Keratinocyte (primary cell): ENCODE data around the gene C11orf86. TPM values are rescaled to one million over a fixed set of nuclear protein-coding genes. Genes with fewer than 3 reads are reported as not detected.

Source experiments
- DNase-seq: peaks from one replicate; pipeline ENCODE4 v3.0.0-alpha.2; 2011; ENCODE audit warnings: low read depth, missing footprints, low spot score
- FAIRE-seq: peaks from 2 replicates; lab custom pipeline; 2011; peaks lifted over from hg19 to GRCh38; lab: Jason Lieb, UNC
- H2AFZ ChIP-seq: 2 replicates; pipeline ENCODE4 v1.6.0; 2012; ENCODE audit warnings: low read length, control low read depth, inconsistent platforms; ENCODE audit not compliant: control insufficient read depth
- H3K27ac ChIP-seq: 2 replicates; pipeline ENCODE4 v1.5.1; 2011; ENCODE audit warnings: low read length; ENCODE audit not compliant: control insufficient read depth, insufficient read depth
- H3K27me3 ChIP-seq: 3 replicates; pipeline ENCODE4 v1.6.0; 2011; ENCODE audit warnings: low read length; ENCODE audit not compliant: control insufficient read depth, insufficient read depth; ENCODE audit errors: extremely low read depth
- H3K36me3 ChIP-seq, 2 experiments: 2 replicates in 1 of 2; 3 replicates in 1 of 2; pipeline ENCODE4 v1.5.1; 2011; ENCODE audit warnings: low read length in 2 of 2, mild to moderate bottlenecking in 1 of 2; ENCODE audit not compliant: control insufficient read depth in 2 of 2, insufficient read depth in 2 of 2; ENCODE audit errors: extremely low read depth in 1 of 2
- H3K4me1 ChIP-seq: 3 replicates; pipeline ENCODE4 v1.5.1; 2011; ENCODE audit warnings: low read length; ENCODE audit not compliant: control insufficient read depth, insufficient read depth; ENCODE audit errors: extremely low read depth
- H3K4me2 ChIP-seq: 3 replicates; pipeline ENCODE4 v1.6.0; 2011; ENCODE audit warnings: low read depth, low read length; ENCODE audit not compliant: control insufficient read depth, insufficient read depth; ENCODE audit errors: extremely low read depth
- H3K4me3 ChIP-seq, 3 experiments: fragments of 200-600 bp in 1 of 3; sonication (generic) in 1 of 3; 2 replicates in 2 of 3; 3 replicates in 1 of 3; pipeline ENCODE4 v1.5.1; 2011 to 2016; ENCODE audit warnings: low read length in 3 of 3, mild to moderate bottlenecking in 3 of 3, control low read depth in 2 of 3, inconsistent platforms in 1 of 3, low read depth in 1 of 3, mixed read lengths in 1 of 3, mixed run types in 1 of 3, moderate library complexity in 1 of 3; ENCODE audit not compliant: control insufficient read depth in 2 of 3, insufficient read depth in 2 of 3; ENCODE audit errors: extremely low read depth in 1 of 3
- H3K79me2 ChIP-seq: 2 replicates; pipeline ENCODE4 v1.6.0; 2012; ENCODE audit warnings: low read length; ENCODE audit not compliant: control insufficient read depth, insufficient read depth
- H3K9ac ChIP-seq: 3 replicates; pipeline ENCODE4 v1.6.0; 2011; ENCODE audit warnings: low read length; ENCODE audit not compliant: control insufficient read depth, insufficient read depth; ENCODE audit errors: extremely low read depth
- H3K9me1 ChIP-seq: 3 replicates; pipeline ENCODE4 v1.6.0; 2011; ENCODE audit warnings: low read length; ENCODE audit not compliant: control insufficient read depth, insufficient read depth; ENCODE audit errors: extremely low read depth
- H3K9me3 ChIP-seq: 2 replicates; pipeline ENCODE4 v1.5.1; 2012; ENCODE audit warnings: low read depth, low read length; ENCODE audit not compliant: control insufficient read depth
- H4K20me1 ChIP-seq: 3 replicates; pipeline ENCODE4 v1.6.0; 2011; ENCODE audit warnings: low read length; ENCODE audit not compliant: control insufficient read depth, insufficient read depth; ENCODE audit errors: extremely low read depth
- EZH2 ChIP-seq: IDR thresholded peaks from one replicate; pipeline ENCODE4 v1.6.1; 2012; ENCODE audit warnings: inconsistent platforms, mild to moderate bottlenecking, low read length, moderate library complexity
- dilution Hi-C: fragments of 300-500 bp; cut with MboI; formaldehyde crosslinking; loops from one replicate; pipeline ENCODE4 v1.7.0; 2020; ENCODE audit warnings: low sequenced_read_pairs; ENCODE audit not compliant: extremely low pct_ligation_motif_present
- polyA plus RNA-seq, 5 experiments: library from polyadenylated mRNA; depleted of rRNA in 3 of 5; stranded (reverse) in 3 of 5; stranded (forward) in 1 of 5; unstranded in 1 of 5; fragments of >200 nt; gene quantifications; 1 replicate in 1 of 5; 2 replicates in 3 of 5; 3 replicates in 1 of 5; pipeline versions ENCODE4 v1.2.1 to v1.2.3, GENCODE V29; 2011 to 2012; ENCODE audit warnings: missing spikeins in 2 of 5, low read depth in 1 of 5, low replicate concordance in 1 of 5
- TF ChIP-seq, protein P1 (sequence below), 3 experiments: IDR thresholded peaks in 1 of 3; conservative IDR thresholded peaks in 1 of 3; optimal IDR thresholded peaks in 1 of 3; 2 replicates in 2 of 3; 3 replicates in 1 of 3; pipeline versions ENCODE3 to v1.5.1; 2011; ENCODE audit warnings: low read length in 3 of 3, mild to moderate bottlenecking in 3 of 3, moderate library complexity in 2 of 3, control low read depth in 1 of 3, inconsistent platforms in 1 of 3; ENCODE audit not compliant: insufficient read depth in 2 of 3; ENCODE audit errors: extremely low read depth in 1 of 3

Gene C11orf86
- polyA plus RNA-seq, 1 donor (not counting 4 experiments of a cell fraction or from before 2014, with no cell fraction given): not detected

GRCh38 chr11:67022961-67023956, 48.2 kb downstream of the C11orf86 start, which contains the start of gene SYT12:
TSS of gene SYT12 (plus strand) at chr11:67023134. CDS start at chr11:67030145, 7,011 bp downstream.
- DNase-seq (no peak), FAIRE-seq (no peak)
- TF ChIP-seq, protein P1, sequence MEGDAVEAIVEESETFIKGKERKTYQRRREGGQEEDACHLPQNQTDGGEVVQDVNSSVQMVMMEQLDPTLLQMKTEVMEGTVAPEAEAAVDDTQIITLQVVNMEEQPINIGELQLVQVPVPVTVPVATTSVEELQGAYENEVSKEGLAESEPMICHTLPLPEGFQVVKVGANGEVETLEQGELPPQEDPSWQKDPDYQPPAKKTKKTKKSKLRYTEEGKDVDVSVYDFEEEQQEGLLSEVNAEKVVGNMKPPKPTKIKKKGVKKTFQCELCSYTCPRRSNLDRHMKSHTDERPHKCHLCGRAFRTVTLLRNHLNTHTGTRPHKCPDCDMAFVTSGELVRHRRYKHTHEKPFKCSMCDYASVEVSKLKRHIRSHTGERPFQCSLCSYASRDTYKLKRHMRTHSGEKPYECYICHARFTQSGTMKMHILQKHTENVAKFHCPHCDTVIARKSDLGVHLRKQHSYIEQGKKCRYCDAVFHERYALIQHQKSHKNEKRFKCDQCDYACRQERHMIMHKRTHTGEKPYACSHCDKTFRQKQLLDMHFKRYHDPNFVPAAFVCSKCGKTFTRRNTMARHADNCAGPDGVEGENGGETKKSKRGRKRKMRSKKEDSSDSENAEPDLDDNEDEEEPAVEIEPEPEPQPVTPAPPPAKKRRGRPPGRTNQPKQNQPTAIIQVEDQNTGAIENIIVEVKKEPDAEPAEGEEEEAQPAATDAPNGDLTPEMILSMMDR (optimal IDR thresholded peaks at IDR 0.05 in 1 of 3, IDR thresholded peaks at IDR 0.05 in 1 of 3, conservative IDR thresholded peaks at IDR 0.05 in 1 of 3; ENCODE audit: extremely low read depth in 1 of 3, insufficient read depth in 2 of 3, low read length in 3 of 3): no peak
- TF ChIP-seq EZH2: peak; percentile 66
- Histone ChIP-seq H3K27me3 (peaks cover 26% of the 10 kb centered on the region), H3K79me2 (no peaks in the 10 kb centered on the region), H3K4me3 (peak within 1 kb of the TSS; percentile 14 to 50 (median 30)), H3K4me2 (peak within 1 kb of the TSS; percentile 87), H2AFZ (peak within 1 kb of the TSS; percentile 49), H4K20me1 (no peaks in the 10 kb centered on the region), H3K9ac (peak within 1 kb of the TSS; percentile 13), H3K4me1 (peaks cover 35% of the 10 kb centered on the region), H3K9me3 (no peaks in the 10 kb centered on the region), H3K36me3 (no peaks in the 10 kb centered on the region), H3K9me1 (no peaks in the 10 kb centered on the region), H3K27ac (no peak within 1 kb of the TSS)
- dilution Hi-C loops: no loop called here

DNA sequence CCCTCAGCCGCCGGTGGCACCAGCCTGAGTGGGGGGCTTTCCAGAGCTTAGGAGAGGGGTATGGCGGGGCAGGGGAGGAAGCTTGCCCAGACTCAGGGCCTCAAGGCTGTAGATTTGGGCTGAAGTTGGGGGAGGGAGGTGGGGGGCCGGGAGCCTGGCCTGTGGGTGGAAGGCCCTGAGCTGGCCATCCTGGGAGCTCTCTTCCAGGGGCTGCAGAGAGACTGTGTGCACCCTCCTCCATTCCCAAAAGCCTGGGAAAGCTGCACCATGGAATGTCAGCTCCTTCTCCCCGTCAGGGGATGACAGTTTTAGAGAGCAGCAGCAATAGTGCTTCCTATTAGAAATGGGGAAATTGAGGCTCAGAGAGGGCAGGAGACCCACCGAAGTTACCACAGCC, 48.9 kb downstream of the C11orf86 start:
- Histone ChIP-seq H4K20me1 (no peaks in the 10 kb centered on the region), H2AFZ (no peak overlapping the region), H3K9me1 (no peaks in the 10 kb centered on the region), H3K4me2 (peak overlapping the region; percentile 87), H3K27ac (no peak overlapping the region), H3K4me1 (peaks cover 37% of the 10 kb centered on the region), H3K4me3 (no peak overlapping the region), H3K9ac (no peak overlapping the region), H3K9me3 (no peaks in the 10 kb centered on the region), H3K79me2 (no peaks in the 10 kb centered on the region), H3K36me3 (no peaks in the 10 kb centered on the region), H3K27me3 (peaks cover 26% of the 10 kb centered on the region)
- FAIRE-seq: no peak
- TF ChIP-seq, protein P1 (optimal IDR thresholded peaks at IDR 0.05 in 1 of 3, IDR thresholded peaks at IDR 0.05 in 1 of 3, conservative IDR thresholded peaks at IDR 0.05 in 1 of 3; ENCODE audit: extremely low read depth in 1 of 3, insufficient read depth in 2 of 3, low read length in 3 of 3): no peak
- peak; percentile 6 for TF ChIP-seq EZH2
- dilution Hi-C loops: no loop called here
- DNase-seq: no peak
